Astrocyte (in vitro differentiated cells and primary cell): Measurements from ENCODE around the gene NEB. TPM values are rescaled to one million over a fixed set of nuclear protein-coding genes. Genes with fewer than 3 reads are reported as not detected.

ENCODE experiments used
- DNase-seq: peaks from one replicate; pipeline ENCODE4 v3.0.0-alpha.2; 2010; ENCODE audit warnings: low read depth
- FAIRE-seq: peaks from 2 replicates; lab custom pipeline; 2011; peaks lifted over from hg19 to GRCh38; lab: Jason Lieb, UNC
- H2AFZ ChIP-seq: 2 replicates; pipeline ENCODE4 v1.6.0; 2012; ENCODE audit warnings: low read depth, low read length, inconsistent platforms
- H3K27ac ChIP-seq: 2 replicates; pipeline ENCODE4 v1.5.1; 2011; ENCODE audit warnings: low read depth, low read length, inconsistent platforms
- H3K27me3 ChIP-seq: 2 replicates; pipeline ENCODE4 v1.6.0; 2011; ENCODE audit warnings: low read length, inconsistent platforms; ENCODE audit not compliant: insufficient read depth
- H3K36me3 ChIP-seq: 2 replicates; pipeline ENCODE4 v1.5.1; 2011; ENCODE audit warnings: low read length, inconsistent platforms; ENCODE audit not compliant: insufficient read depth
- H3K4me1 ChIP-seq: 2 replicates; pipeline ENCODE4 v1.5.1; 2011; ENCODE audit warnings: low read length, inconsistent platforms; ENCODE audit not compliant: insufficient read depth
- H3K4me2 ChIP-seq: 2 replicates; pipeline ENCODE4 v1.6.0; 2012; ENCODE audit warnings: low read length, inconsistent platforms
- H3K4me3 ChIP-seq: 2 replicates; pipeline ENCODE4 v1.5.1; 2011; ENCODE audit warnings: low read depth, mild to moderate bottlenecking, low read length, inconsistent platforms; ENCODE audit not compliant: insufficient read depth
- H3K79me2 ChIP-seq: 2 replicates; pipeline ENCODE4 v1.6.0; 2012; ENCODE audit warnings: mild to moderate bottlenecking, low read length, inconsistent platforms; ENCODE audit not compliant: insufficient read depth
- H3K9ac ChIP-seq: 2 replicates; pipeline ENCODE4 v1.6.0; 2012; ENCODE audit warnings: mild to moderate bottlenecking, low read length, inconsistent platforms
- H3K9me3 ChIP-seq: 2 replicates; pipeline ENCODE4 v1.5.1; 2012; ENCODE audit warnings: low read depth, mild to moderate bottlenecking, low read length, inconsistent platforms; ENCODE audit not compliant: insufficient read depth
- H4K20me1 ChIP-seq: 2 replicates; pipeline ENCODE4 v1.6.0; 2012; ENCODE audit warnings: low read length, inconsistent platforms; ENCODE audit not compliant: insufficient read depth
- H3K27ac Mint-ChIP-seq: one replicate; pipeline ENCODE4 v1.8.0; 2021; ENCODE audit warnings: mild to moderate bottlenecking, mixed read lengths; ENCODE audit not compliant: unreplicated experiment
- H3K27me3 Mint-ChIP-seq: one replicate; pipeline ENCODE4 v1.8.0; 2021; ENCODE audit warnings: low read depth, mixed read lengths; ENCODE audit not compliant: unreplicated experiment
- H3K36me3 Mint-ChIP-seq: one replicate; pipeline ENCODE4 v1.8.0; 2021; ENCODE audit warnings: low read depth, mixed read lengths; ENCODE audit not compliant: unreplicated experiment
- H3K4me1 Mint-ChIP-seq: one replicate; pipeline ENCODE4 v1.8.0; 2021; ENCODE audit warnings: low read depth, mixed read lengths; ENCODE audit not compliant: unreplicated experiment
- H3K4me3 Mint-ChIP-seq: one replicate; pipeline ENCODE4 v1.8.0; 2021; ENCODE audit warnings: mild to moderate bottlenecking, moderate library complexity, mixed read lengths; ENCODE audit not compliant: unreplicated experiment
- H3K9me3 Mint-ChIP-seq: one replicate; pipeline ENCODE4 v1.8.0; 2021; ENCODE audit warnings: mild to moderate bottlenecking, mixed read lengths; ENCODE audit not compliant: unreplicated experiment
- EZH2 ChIP-seq: IDR thresholded peaks from 2 replicates; pipeline ENCODE4 v1.6.1; 2012; ENCODE audit warnings: mild to moderate bottlenecking, low read length, inconsistent platforms; ENCODE audit not compliant: insufficient read depth
- total RNA-seq: library from RNA; stranded (reverse); gene quantifications from 2 replicates; pipeline ENCODE4 v1.2.1, GENCODE V29; 2021
- TF ChIP-seq, protein P1 (sequence below): IDR thresholded peaks from 2 replicates; pipeline ENCODE4 v1.5.1; 2011; ENCODE audit warnings: low read depth, mild to moderate bottlenecking, inconsistent platforms, low read length, moderate library complexity; ENCODE audit not compliant: insufficient read depth

Gene NEB
- total RNA-seq, 1 donor from 2014 or later: 0.82 TPM

DNA sequence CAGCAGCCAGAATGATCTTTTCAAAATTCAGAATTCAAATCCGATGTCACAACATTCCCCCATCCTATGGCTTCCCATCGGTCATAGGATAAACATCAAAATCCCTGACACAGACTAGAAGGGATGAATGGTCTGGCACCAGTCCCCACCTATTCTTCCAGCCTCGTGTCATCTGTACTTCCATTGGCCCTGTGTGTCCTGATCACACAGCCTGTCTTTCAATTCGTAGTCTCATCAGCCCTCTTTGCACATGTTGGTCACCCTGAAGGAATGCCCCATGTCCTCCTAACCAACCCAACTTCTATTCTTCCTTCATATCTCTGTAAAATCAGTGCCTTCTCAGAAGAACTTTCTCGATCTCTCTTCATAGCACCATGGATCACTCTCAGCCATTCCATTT, 157.2 kb downstream of the NEB start:
- H3K4me3 Mint-ChIP-seq: no peak overlapping the region
- H3K36me3 ChIP-seq: no peaks in the 10 kb centered on the region
- no peak for DNase-seq
- no peaks in the 10 kb centered on the region for H3K9me3 ChIP-seq
- no peak overlapping the region for H3K4me3 ChIP-seq
- no peaks in the 10 kb centered on the region for H4K20me1 ChIP-seq
- H3K27me3 ChIP-seq: no peaks in the 10 kb centered on the region
- H3K36me3 Mint-ChIP-seq: no peaks in the 10 kb centered on the region
- no peak overlapping the region for H3K9ac ChIP-seq
- H3K27ac ChIP-seq: no peak overlapping the region
- no peak for FAIRE-seq
- no peak for TF ChIP-seq EZH2
- TF ChIP-seq, protein P1, sequence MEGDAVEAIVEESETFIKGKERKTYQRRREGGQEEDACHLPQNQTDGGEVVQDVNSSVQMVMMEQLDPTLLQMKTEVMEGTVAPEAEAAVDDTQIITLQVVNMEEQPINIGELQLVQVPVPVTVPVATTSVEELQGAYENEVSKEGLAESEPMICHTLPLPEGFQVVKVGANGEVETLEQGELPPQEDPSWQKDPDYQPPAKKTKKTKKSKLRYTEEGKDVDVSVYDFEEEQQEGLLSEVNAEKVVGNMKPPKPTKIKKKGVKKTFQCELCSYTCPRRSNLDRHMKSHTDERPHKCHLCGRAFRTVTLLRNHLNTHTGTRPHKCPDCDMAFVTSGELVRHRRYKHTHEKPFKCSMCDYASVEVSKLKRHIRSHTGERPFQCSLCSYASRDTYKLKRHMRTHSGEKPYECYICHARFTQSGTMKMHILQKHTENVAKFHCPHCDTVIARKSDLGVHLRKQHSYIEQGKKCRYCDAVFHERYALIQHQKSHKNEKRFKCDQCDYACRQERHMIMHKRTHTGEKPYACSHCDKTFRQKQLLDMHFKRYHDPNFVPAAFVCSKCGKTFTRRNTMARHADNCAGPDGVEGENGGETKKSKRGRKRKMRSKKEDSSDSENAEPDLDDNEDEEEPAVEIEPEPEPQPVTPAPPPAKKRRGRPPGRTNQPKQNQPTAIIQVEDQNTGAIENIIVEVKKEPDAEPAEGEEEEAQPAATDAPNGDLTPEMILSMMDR: no peak
- no peak overlapping the region for H3K27ac Mint-ChIP-seq
- no peaks in the 10 kb centered on the region for H3K79me2 ChIP-seq
- H3K4me2 ChIP-seq: no peak overlapping the region
- H3K4me1 ChIP-seq: no peaks in the 10 kb centered on the region
- no peak overlapping the region for H2AFZ ChIP-seq
- peaks cover 6% of the 10 kb centered on the region for H3K4me1 Mint-ChIP-seq
- no peaks in the 10 kb centered on the region for H3K27me3 Mint-ChIP-seq
- no peaks in the 10 kb centered on the region for H3K9me3 Mint-ChIP-seq

DNA sequence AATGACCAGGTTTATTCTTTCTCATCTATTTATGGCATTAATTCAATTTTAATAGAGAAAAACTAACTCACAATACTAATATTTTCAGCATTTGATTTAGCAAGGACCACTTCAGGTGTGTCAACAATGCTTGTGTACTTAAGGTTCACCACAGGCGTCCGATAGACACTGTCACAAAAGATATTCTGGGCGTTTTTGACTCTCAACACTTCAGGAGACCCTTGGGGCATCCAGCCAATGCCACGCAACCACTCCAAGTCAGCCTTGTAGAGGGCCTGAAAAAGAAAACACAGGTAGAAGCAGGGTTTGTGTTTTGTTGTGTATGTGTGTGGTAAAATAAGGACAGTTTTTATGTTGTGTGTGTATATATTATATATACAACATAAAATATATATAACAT, 158.2 kb downstream of the NEB start:
- H3K79me2 ChIP-seq: no peaks in the 10 kb centered on the region
- Mint-ChIP-seq H3K27me3 (no peaks in the 10 kb centered on the region), H3K4me1 (peaks cover 6% of the 10 kb centered on the region), H3K36me3 (no peaks in the 10 kb centered on the region), H3K9me3 (no peaks in the 10 kb centered on the region), H3K27ac (no peak overlapping the region), H3K4me3 (no peak overlapping the region)
- H3K4me2 ChIP-seq: no peak overlapping the region
- H3K36me3 ChIP-seq: no peaks in the 10 kb centered on the region
- no peak overlapping the region for H3K27ac ChIP-seq
- no peak for TF ChIP-seq EZH2
- H2AFZ ChIP-seq: no peak overlapping the region
- H3K4me1 ChIP-seq: no peaks in the 10 kb centered on the region
- DNase-seq (no peak), FAIRE-seq (no peak)
- H3K9ac ChIP-seq: no peak overlapping the region
- no peak overlapping the region for H3K4me3 ChIP-seq
- H3K9me3 ChIP-seq: no peaks in the 10 kb centered on the region
- H4K20me1 ChIP-seq: no peaks in the 10 kb centered on the region
- no peaks in the 10 kb centered on the region for H3K27me3 ChIP-seq

DNA sequence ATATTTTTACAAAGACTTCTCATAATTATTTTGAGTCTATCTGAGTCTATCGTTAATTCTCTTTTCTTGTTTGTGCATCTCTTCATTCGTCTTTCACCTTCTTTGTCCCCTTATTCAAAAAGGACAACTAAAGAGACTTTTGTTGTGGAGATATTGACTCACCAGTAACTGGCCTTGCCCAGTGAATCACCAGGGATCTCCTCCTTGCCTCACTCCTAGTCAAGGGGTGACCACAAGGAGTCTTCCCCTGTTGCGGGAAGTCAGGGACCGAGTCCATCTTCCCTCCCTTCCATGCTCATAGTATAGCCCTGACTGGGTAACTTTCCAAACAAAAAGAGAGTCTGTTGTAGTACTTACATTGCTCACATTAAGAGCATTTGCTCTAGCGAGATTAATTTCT, 158.9 kb downstream of the NEB start:
- no peaks in the 10 kb centered on the region for H3K9me3 ChIP-seq
- peaks cover 6% of the 10 kb centered on the region for H3K4me1 Mint-ChIP-seq
- FAIRE-seq: no peak

More for the DNA sequence above, 158.9 kb downstream of the NEB start:
- H3K27ac ChIP-seq: no peak overlapping the region
- H3K79me2 ChIP-seq: no peaks in the 10 kb centered on the region
- H3K4me2 ChIP-seq: no peak overlapping the region
- no peaks in the 10 kb centered on the region for H3K4me1 ChIP-seq
- DNase-seq: peak; percentile 48
- H3K27me3 Mint-ChIP-seq: no peaks in the 10 kb centered on the region
- H3K27ac Mint-ChIP-seq: no peak overlapping the region
- H3K36me3 ChIP-seq: no peaks in the 10 kb centered on the region
- H3K9ac ChIP-seq: no peak overlapping the region
- no peaks in the 10 kb centered on the region for H3K9me3 Mint-ChIP-seq
- no peak overlapping the region for H3K4me3 Mint-ChIP-seq
- H4K20me1 ChIP-seq: no peaks in the 10 kb centered on the region
- no peak for TF ChIP-seq EZH2
- TF ChIP-seq, protein P1: no peak
- no peak overlapping the region for H2AFZ ChIP-seq
- H3K36me3 Mint-ChIP-seq: no peaks in the 10 kb centered on the region
- H3K27me3 ChIP-seq: no peaks in the 10 kb centered on the region
- no peak overlapping the region for H3K4me3 ChIP-seq
